PFSK-1 (cell line): ENCODE results near the gene HIPK2.

ENCODE experiments used
- FOXP2 ChIP-seq: optimal IDR thresholded peaks from 2 replicates; pipeline ENCODE3; 2011; ENCODE audit warnings: borderline replicate concordance, control low read depth, inconsistent platforms; ENCODE audit not compliant: insufficient read depth; ENCODE audit errors: extremely low read length, extremely low read depth
- POLR2AphosphoS5 ChIP-seq: IDR thresholded peaks from 2 replicates; pipeline ENCODE4 v1.6.1; 2012; ENCODE audit warnings: low read depth, mild to moderate bottlenecking, control low read depth, low read length, moderate library complexity
- SIN3A ChIP-seq: IDR thresholded peaks from 2 replicates; pipeline ENCODE4 v1.6.1; 2012; ENCODE audit warnings: mild to moderate bottlenecking, low read length, moderate library complexity, borderline replicate concordance; ENCODE audit not compliant: insufficient read depth
- TAF1 ChIP-seq: IDR thresholded peaks from 2 replicates; pipeline ENCODE4 v1.6.1; 2012; ENCODE audit warnings: low read length, control low read depth, borderline replicate concordance; ENCODE audit not compliant: insufficient read depth
- TF ChIP-seq, protein P1 (sequence below), 2 experiments: IDR thresholded peaks; 2 replicates each; pipeline versions ENCODE4 v1.6.1 to v1.8.0; 2011 to 2012; ENCODE audit warnings: low read depth in 2 of 2, low read length in 2 of 2, control low read depth in 1 of 2, inconsistent platforms in 1 of 2, mild to moderate bottlenecking in 1 of 2, moderate library complexity in 1 of 2; ENCODE audit not compliant: insufficient read depth in 1 of 2

HIPK2 gene

GRCh38 chr7:139658908-139659675, 118.7 kb downstream of the HIPK2 start:
- TF ChIP-seq SIN3A (no peak), TAF1 (no peak), FOXP2 (no peak), POLR2AphosphoS5 (no peak)
- TF ChIP-seq, protein P1, sequence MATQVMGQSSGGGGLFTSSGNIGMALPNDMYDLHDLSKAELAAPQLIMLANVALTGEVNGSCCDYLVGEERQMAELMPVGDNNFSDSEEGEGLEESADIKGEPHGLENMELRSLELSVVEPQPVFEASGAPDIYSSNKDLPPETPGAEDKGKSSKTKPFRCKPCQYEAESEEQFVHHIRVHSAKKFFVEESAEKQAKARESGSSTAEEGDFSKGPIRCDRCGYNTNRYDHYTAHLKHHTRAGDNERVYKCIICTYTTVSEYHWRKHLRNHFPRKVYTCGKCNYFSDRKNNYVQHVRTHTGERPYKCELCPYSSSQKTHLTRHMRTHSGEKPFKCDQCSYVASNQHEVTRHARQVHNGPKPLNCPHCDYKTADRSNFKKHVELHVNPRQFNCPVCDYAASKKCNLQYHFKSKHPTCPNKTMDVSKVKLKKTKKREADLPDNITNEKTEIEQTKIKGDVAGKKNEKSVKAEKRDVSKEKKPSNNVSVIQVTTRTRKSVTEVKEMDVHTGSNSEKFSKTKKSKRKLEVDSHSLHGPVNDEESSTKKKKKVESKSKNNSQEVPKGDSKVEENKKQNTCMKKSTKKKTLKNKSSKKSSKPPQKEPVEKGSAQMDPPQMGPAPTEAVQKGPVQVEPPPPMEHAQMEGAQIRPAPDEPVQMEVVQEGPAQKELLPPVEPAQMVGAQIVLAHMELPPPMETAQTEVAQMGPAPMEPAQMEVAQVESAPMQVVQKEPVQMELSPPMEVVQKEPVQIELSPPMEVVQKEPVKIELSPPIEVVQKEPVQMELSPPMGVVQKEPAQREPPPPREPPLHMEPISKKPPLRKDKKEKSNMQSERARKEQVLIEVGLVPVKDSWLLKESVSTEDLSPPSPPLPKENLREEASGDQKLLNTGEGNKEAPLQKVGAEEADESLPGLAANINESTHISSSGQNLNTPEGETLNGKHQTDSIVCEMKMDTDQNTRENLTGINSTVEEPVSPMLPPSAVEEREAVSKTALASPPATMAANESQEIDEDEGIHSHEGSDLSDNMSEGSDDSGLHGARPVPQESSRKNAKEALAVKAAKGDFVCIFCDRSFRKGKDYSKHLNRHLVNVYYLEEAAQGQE (IDR thresholded peaks at IDR 0.05; ENCODE audit: insufficient read depth in 1 of 2, low read depth in 2 of 2, low read length in 2 of 2), result no peak

GRCh38 chr7:139658296-139658695, 119.5 kb downstream of the HIPK2 start:
- TF ChIP-seq POLR2AphosphoS5 (no peak), FOXP2 (no peak), SIN3A (no peak), TAF1 (no peak)
- TF ChIP-seq, protein P1 (IDR thresholded peaks at IDR 0.05; ENCODE audit: insufficient read depth in 1 of 2, low read depth in 2 of 2, low read length in 2 of 2), result no peak

DNA sequence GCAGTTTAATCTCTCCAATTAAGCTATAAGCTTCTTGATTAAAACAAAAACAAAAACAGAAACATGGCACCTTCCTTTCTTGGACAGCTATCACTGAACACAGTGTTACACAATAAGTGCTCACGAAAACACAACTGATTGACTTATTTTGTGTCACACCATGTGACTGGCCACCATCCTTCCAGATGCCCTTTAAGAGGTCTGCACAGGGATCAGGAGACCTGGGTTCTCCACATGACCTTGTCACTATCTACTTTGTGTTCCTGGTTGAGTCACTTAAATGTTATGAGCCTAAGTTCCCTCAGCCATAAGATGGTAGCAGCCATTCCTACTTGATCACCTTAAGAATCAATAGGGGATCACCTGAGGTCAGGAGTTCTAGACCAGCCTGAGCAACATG, 120.1 kb downstream of the HIPK2 start:
- TF ChIP-seq FOXP2, result no peak
- no peak for TF ChIP-seq SIN3A
- TF ChIP-seq POLR2AphosphoS5, result no peak
- TF ChIP-seq, protein P1 (IDR thresholded peaks at IDR 0.05; ENCODE audit: insufficient read depth in 1 of 2, low read depth in 2 of 2, low read length in 2 of 2), result no peak
- no peak for TF ChIP-seq TAF1

GRCh38 chr7:139656387-139656786, 121.4 kb downstream of the HIPK2 start:
- TF ChIP-seq, protein P1 (IDR thresholded peaks at IDR 0.05; ENCODE audit: insufficient read depth in 1 of 2, low read depth in 2 of 2, low read length in 2 of 2), result no peak
- no peak for TF ChIP-seq TAF1
- TF ChIP-seq SIN3A, result no peak
- no peak for TF ChIP-seq POLR2AphosphoS5
- no peak for TF ChIP-seq FOXP2
